SIG-M5 treated with dmso at 0.1 percent for 504 hours (cell line): ENCODE data around the gene ESYT3.
A peak's percentile ranks its signal among the peaks of the same experiment; 100 is the strongest.
"Not testable (repeated sequence)": the region's sequence is repeated elsewhere in the genome, so short reads cannot be mapped to it uniquely, and the experiment has no call there.

Experiments used
- DNase-seq: peaks from one replicate; lab custom pipeline; 2025; ENCODE audit not compliant: unreplicated experiment; lab: John Stamatoyannopoulos, UW

The ESYT3 gene

DNA sequence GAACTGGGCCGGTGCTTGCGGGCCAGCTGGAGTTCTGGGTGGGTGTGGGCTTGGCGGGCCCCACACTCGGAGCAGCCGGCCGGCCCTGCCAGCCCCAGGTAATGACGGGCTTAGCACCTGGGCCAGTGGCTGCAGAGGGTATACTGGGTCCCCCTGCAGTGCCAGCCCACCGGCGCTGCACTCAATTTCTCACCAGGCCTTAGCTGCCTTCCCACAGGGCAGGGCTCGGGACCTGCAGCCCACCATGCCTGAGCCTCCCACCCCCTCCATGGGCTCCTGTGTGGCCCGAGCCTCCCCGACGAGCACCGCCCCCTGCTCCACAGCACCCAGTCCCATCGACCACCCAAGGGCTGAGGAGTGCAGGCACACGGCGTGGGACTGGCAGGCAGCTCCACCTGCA lies 50.3 kb downstream of the ESYT3 start:
- DNase-seq, result not testable (repeated sequence)

DNA sequence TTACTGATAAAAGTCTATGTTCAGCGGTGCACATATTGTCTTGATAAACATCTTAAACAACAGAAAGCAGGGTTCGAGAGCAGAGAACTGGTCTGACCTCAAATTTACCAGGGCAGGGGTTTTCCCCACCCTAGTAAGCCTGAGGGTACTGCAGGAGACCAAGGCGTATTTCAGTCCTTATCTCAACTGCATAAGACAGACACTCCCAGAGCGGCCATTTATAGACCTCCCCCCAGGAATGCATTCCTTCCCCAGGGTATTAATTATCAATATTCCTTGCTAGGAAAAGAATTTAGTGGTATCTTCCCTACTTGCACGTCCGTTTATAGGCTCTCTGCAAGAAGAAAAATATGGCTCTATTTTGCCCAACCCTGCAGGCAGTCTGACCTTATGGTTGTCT lies 52.2 kb downstream of the ESYT3 start:
- not testable (repeated sequence) for DNase-seq

DNA sequence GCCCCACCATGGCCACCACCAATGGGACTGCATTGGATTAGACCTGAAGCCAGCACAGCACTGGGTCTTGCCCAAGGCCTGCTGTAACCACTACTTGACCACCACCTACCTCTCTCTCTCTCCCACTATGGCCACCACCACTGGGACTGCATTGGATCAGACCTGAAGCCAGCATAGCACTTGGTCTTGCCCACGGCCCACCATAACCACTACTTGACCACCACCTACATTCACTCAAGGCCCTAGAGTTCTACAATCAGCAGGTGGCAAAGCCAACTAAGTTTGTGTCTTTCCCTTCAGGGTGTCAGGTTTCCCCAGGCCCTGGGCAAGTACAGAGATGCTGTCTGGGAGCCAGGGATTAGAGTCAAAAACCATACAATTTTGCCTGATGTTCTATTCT lies 57.6 kb downstream of the ESYT3 start:
- DNase-seq, result no peak

DNA sequence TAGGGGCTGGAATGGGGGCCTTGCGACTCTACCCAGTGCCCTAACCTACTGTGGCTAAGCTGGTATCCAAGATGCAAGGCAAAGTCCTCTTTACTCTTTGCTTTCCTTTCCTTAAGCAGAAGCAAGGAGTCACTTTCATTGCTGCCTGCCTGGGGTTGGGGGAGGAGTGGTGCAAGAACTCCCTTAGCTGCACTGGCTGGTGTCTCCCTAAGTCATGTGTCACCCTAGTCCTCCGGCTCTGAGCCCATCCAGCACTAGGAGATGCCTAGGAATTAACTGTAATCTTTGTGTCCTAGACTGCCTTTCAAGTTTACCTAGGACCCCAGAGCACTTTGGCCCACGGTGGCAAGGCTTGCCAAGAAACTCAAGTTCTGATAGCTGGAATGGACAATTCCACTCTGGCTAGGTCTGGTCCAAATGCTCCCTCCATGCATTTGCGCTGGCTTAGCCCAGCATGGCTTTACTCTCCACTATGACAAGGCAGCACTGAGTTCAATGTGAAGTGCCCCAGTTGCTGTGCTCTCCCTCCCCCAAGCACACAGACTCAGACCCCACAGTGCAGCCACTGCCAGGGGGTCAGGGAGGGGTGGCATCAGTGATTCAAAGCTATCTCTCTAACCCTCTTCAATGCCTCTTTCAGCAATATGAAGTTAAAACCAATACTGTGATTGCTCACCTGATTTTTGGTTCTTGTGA lies 58.7 kb downstream of the ESYT3 start:
- peak; percentile 23 for DNase-seq

DNA sequence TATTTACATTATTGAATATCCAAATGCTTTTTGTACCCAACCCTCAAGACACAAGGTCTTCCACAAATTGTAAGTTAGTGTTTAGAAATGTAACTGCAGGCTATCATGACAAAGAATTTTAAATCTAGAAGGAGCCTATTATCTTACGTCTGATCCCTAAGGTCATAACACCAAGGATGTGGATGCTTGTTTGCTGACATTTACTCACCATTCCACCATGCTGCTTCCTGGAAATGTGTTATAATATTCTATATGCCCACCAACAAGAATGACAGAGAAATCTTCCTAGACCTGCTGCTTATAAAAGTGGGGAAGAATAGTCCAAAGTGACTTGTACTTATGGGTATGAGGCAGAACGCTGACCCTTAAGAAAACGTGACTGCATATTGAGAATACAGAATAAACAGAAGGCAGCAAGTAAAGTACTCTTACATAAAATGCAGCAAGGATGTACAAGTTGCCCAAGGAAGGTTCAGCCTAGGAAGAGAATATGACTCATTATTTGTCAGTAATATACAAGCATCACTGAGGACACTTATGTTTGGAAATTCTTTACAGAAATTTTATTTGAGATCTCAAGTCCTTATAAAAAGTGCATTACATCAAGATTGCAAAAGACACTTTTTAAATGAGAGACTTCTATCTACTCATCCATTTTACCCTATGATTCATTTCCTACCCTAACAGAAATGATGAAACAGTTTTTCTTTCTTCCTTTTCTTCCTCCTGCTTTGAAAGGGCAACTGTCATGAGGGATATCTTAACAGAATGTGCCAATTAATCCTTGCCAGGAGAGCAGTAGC lies 59.6 kb downstream of the ESYT3 start:
- DNase-seq, result peak; percentile 96

DNA sequence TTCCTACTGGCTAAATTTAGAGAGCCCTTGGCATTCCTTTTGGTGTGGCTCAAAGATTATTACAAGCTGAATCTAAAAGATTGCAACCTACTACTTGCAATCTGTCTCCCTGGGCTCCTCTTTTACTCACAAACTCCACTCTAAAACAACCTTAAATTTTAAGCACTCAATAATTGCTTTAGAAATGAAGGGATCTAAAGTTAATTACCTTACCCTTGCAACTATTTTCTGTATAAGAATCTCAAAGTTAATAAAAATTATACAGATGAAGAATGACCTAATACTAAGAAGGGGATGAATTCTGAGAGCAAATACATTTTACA lies 60.2 kb downstream of the ESYT3 start:
- DNase-seq, result no peak

DNA sequence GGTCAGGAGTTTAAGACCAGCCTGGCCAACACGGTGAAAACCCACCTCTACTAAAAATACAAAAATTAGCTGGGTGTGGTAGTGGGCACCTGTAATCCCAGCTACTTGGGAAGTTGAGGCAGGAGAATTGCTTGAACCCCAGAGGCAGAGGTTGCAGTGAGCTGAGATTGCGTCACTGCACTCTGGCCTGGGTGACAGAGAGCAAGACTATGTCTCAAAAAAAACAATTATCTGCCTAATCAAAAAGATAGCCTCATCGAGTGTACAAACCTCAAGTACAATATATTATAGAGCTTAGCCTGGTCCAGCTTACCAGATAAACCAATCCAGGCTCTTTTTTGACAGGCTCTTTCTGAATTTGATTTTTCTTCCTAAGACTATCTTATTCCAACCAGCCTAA lies 61.2 kb downstream of the ESYT3 start:
- DNase-seq, result not testable (repeated sequence)

DNA sequence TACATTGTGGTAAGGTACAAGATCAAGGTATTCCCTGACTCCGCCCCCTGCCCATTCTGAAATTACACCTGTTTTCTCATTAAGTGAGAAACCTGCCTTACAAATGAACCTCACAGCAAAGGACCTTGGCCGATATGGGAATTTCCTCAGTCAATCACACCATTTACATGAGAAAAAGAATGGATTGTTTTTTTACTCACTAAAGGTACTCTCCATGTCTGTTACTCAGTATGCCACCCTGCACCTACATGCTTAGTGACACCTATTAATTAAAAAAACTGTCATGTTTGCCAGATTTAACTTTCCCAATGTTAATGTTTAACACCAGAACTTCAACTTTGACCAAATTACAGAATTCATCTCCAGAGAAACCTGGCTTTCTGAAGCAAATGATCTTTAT lies 62.0 kb downstream of the ESYT3 start:
- no peak for DNase-seq

DNA sequence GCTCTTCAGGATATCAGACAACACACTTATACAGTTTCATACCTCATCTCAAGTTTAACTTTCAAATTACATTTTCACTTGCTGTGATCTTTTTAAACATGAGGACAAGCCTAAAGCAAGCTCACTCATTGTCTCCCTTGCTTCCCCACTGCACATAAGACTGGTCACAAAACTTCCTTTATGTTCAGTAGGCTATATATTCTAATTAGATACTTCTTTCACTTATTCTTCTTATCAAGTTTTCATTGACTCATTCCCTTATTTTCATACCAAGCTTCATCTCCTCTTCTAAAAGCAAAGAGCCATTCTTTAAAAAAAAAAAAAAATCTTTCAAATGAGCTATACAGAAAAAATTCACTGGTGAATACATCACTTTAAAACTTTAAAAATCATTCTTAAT lies 62.6 kb downstream of the ESYT3 start:
- DNase-seq, result no peak

DNA sequence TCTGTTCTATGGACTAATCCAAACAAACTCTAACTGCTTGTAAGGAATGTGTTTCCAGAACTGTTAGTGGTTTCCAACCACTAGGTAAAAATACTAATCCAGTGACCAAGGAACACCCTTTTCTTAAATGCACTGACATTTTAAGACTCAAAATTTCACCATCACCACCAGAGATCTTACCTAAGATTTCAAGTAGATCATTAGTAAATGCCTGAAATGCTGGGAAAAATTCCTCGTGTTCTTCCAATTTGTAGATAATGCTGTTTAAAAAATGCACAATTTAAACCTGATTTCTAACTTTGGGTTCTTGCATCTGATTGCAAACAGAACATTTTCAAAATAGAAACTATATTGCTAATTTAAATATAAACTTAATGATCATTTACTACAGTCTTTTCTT lies 63.4 kb downstream of the ESYT3 start:
- DNase-seq, result no peak

DNA sequence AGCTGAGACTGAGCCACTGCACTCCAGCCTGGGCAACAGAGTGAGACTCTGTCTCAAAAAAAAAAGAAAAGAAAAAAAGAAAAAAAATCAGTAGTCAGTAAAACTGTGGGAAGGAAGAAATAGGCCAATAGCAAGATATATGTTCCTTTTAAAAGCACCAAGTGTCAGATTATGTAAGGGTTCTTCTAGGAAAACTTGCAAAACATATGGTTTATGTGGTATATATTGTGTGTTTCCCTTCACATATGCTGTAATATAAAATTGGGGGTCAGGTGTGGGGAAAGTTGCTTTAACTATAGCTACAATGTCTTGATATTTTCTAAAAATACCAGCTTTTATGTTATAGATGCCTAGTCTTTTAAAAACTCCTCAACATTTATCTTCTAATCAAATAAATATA lies 64.6 kb downstream of the ESYT3 start:
- DNase-seq, result no peak

DNA sequence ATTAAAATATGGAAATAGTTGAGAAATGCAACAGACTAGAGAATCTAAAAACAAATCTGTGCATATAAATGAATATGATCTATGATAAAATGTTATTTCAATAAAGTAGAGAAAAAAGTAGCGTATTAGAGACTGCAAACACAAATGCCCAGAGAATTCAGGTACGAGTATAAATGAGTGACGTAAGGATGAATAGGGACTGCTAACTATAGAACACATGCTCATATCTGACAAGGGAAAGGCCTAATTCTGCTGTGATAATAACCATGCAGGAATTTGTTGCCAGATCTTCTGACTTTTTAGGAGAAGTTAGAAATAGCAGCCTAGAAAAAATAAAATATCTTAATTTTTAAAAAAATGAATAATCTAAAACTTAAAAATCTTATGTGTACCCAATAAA lies 73.1 kb downstream of the ESYT3 start:
- no peak for DNase-seq

DNA sequence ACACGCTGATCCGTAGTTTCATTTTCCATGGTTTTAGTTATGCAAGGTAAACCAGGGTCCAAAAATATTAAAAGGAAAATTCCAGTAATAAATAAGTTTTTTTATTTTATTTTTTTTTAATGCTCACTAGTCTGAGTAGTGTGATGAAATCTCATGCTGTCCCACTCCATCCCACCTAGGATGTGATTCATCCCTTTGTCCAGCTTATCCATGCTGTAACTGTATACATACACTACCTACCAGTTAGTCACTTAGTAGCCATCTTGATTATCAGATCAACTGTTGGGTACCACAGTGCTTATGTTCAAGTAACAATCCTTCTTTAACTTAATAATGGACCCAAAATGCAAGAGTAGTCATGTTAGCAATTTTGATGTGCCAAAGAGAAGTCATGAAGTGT lies 75.2 kb downstream of the ESYT3 start:
- DNase-seq, result no peak

DNA sequence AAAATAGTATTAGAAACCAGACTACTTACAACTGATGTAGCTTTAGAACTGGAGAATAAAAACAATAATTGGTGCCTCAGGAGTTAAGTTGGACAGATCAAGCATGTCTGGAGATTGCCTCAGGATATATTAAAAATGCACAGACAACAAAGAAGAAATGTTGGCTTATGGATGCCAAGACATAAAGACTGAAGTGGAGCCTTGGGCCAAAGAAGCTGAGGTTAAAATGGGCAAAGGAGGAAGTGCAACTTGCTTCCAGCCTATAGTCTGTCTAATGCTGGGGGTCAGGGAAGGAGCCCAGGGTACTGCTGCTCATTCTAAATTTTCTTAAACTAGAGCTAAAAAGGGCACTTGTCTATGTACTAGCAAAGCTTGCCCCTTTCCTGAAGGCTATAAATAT lies 77.5 kb downstream of the ESYT3 start:
- peak; percentile 37 for DNase-seq

DNA sequence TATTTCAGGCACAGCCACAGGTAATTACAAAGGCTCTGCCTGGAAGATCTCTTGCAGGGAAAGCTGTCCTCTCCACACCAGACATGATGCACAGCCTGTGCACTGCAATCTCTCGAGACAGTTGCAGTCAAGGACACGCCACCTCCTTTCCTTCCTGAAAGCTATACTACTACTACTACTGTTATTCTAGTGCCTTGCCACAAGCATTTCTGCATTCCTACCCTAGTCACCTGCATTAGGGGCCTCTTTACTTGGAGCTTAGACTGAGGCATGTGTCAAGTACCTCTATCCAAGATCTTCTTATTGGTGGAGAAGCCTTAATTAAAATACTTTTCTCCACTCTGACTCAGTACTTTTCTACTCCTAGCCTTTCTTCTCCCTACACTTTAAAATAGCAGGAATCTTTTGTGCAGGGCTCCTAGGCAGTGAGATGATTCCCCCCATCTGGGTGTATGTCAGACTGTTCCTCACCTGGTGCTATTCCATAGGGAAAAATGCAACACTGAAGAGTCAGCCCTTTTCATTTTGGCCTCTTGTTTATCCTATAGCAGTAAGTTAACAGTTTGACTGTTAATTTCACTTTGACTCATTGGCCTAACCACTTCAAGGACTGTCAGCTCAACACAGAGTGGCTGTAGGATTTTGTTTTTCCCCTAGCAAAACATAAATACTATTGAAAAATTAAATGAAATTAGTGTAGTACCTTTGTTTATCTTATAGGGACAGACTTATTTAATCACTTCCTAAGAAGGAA lies 78.9 kb downstream of the ESYT3 start:
- DNase-seq, result no peak

DNA sequence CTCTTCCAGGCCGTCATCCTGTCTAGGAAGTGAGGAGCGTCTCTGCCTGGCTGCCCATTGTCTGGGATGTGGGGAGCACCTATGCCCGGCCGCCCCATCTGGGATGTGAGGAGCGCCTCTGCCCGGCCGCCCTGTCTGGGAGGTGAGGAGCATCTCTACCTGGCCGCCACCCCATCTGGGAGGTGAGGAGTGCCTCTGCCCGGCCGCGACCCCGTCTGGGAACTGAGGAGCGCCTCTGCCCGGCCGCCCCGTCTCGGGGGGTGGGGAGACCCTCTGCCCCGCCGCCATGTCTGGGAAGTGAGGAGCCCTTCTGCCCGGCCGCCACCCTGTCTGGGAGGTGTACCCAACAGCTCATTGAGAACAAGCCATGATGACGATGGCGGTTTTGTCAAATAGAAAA lies 87.0 kb downstream of the ESYT3 start:
- not testable (repeated sequence) for DNase-seq
